Mesenchymal stem cell (in vitro differentiated cells and primary cell): ENCODE results near the gene MYL9.

Source experiments
- DNase-seq: peaks from one replicate; pipeline ENCODE4 v3.0.0-alpha.2; 2013
- H2AFZ ChIP-seq: one replicate; pipeline ENCODE4 v1.6.1; 2013; ENCODE audit warnings: low read depth, mild to moderate bottlenecking, control low read depth, inconsistent platforms, low read length, moderate library complexity
- H2AK5ac ChIP-seq: 2 replicates; pipeline ENCODE4 v1.6.1; 2013; ENCODE audit warnings: low read length, moderate library complexity, mild to moderate bottlenecking, inconsistent platforms; ENCODE audit not compliant: severe bottlenecking
- H2BK120ac ChIP-seq: one replicate; pipeline ENCODE4 v1.6.1; 2013; ENCODE audit warnings: low read depth, mild to moderate bottlenecking, inconsistent platforms, low read length, moderate library complexity
- H2BK12ac ChIP-seq, 2 experiments: one replicate each; pipeline ENCODE4 v1.6.1; 2013; ENCODE audit warnings: inconsistent platforms in 2 of 2, low read length in 2 of 2, mild to moderate bottlenecking in 2 of 2, moderate library complexity in 2 of 2, control low read depth in 1 of 2
- H2BK15ac ChIP-seq: one replicate; pipeline ENCODE4 v1.6.1; 2013; ENCODE audit warnings: mild to moderate bottlenecking, low read depth, inconsistent platforms; ENCODE audit not compliant: poor library complexity, severe bottlenecking
- H2BK5ac ChIP-seq: 2 replicates; pipeline ENCODE4 v1.6.1; 2013; ENCODE audit warnings: low read depth, mild to moderate bottlenecking, low read length, control low read depth, inconsistent platforms; ENCODE audit not compliant: poor library complexity, severe bottlenecking
- H3K14ac ChIP-seq, 2 experiments: one replicate each; pipeline ENCODE4 v1.6.1; 2013; ENCODE audit warnings: inconsistent platforms in 2 of 2, low read length in 2 of 2, control low read depth in 1 of 2, mild to moderate bottlenecking in 1 of 2, moderate library complexity in 1 of 2
- H3K18ac ChIP-seq, 2 experiments: one replicate each; pipeline ENCODE4 v1.6.1; 2013; ENCODE audit warnings: inconsistent platforms in 2 of 2, low read length in 2 of 2, control low read depth in 1 of 2, low read depth in 1 of 2, mild to moderate bottlenecking in 1 of 2
- H3K23ac ChIP-seq, 2 experiments: one replicate each; pipeline ENCODE4 v1.6.1; 2013; ENCODE audit warnings: inconsistent platforms in 2 of 2, low read length in 2 of 2, mild to moderate bottlenecking in 2 of 2, moderate library complexity in 2 of 2, control low read depth in 1 of 2
- H3K27ac ChIP-seq: 2 replicates; pipeline ENCODE4 v1.5.1; 2013; ENCODE audit warnings: mild to moderate bottlenecking, moderate library complexity, low read length, control low read depth, inconsistent platforms; ENCODE audit not compliant: poor library complexity, severe bottlenecking
- H3K27me3 ChIP-seq, 2 experiments: 2 replicates each; pipeline versions ENCODE4 v1.6.1 to v1.7.0; 2013; ENCODE audit warnings: low read length in 2 of 2, mild to moderate bottlenecking in 2 of 2, moderate library complexity in 2 of 2, control low read depth in 1 of 2, inconsistent platforms in 1 of 2; ENCODE audit not compliant: control insufficient read depth in 1 of 2, insufficient read depth in 1 of 2
- H3K36me3 ChIP-seq, 2 experiments: 2 replicates each; pipeline versions ENCODE4 v1.6.1 to v1.7.0; 2013; ENCODE audit warnings: low read length in 2 of 2, control low read depth in 1 of 2, inconsistent platforms in 1 of 2, low read depth in 1 of 2, mild to moderate bottlenecking in 1 of 2; ENCODE audit not compliant: insufficient read depth in 2 of 2, control insufficient read depth in 1 of 2
- H3K4ac ChIP-seq, 2 experiments: one replicate each; pipeline ENCODE4 v1.6.1; 2013; ENCODE audit warnings: inconsistent platforms in 2 of 2, low read length in 2 of 2, mild to moderate bottlenecking in 2 of 2, moderate library complexity in 2 of 2, control low read depth in 1 of 2, low read depth in 1 of 2
- H3K4me1 ChIP-seq: 2 replicates; pipeline ENCODE4 v1.6.1; 2013; ENCODE audit warnings: low read depth, low read length, control low read depth; ENCODE audit not compliant: control insufficient read depth, insufficient read depth
- H3K4me2 ChIP-seq: 2 replicates; pipeline ENCODE4 v1.6.1; 2013; ENCODE audit warnings: low read length, mild to moderate bottlenecking, inconsistent platforms; ENCODE audit not compliant: poor library complexity, severe bottlenecking
- H3K4me3 ChIP-seq, 2 experiments: 2 replicates each; pipeline versions ENCODE4 v1.5.1 to v1.7.0; 2013; ENCODE audit warnings: low read length in 2 of 2, mild to moderate bottlenecking in 2 of 2, control low read depth in 1 of 2, low read depth in 1 of 2; ENCODE audit not compliant: insufficient read depth in 1 of 2
- H3K79me1 ChIP-seq: replicated peaks from 2 replicates; pipeline ENCODE4 v1.6.1; 2013; ENCODE audit warnings: mild to moderate bottlenecking, control low read depth, low read length, inconsistent platforms; ENCODE audit not compliant: poor library complexity, severe bottlenecking
- H3K9ac ChIP-seq: 2 replicates; pipeline ENCODE4 v1.7.0; 2013; ENCODE audit warnings: mild to moderate bottlenecking, low read length, moderate library complexity
- H3K9me3 ChIP-seq: 2 replicates; pipeline ENCODE4 v1.7.0; 2013; ENCODE audit warnings: mild to moderate bottlenecking, low read length; ENCODE audit not compliant: control insufficient read depth
- H4K8ac ChIP-seq: one replicate; pipeline ENCODE4 v1.6.1; 2013; ENCODE audit warnings: inconsistent platforms, mild to moderate bottlenecking, low read length, moderate library complexity
- H4K91ac ChIP-seq: one replicate; pipeline ENCODE4 v1.6.1; 2013; ENCODE audit warnings: mild to moderate bottlenecking, low read length, inconsistent platforms
- WGBS: methylation state at CpG from one replicate; pipeline ENCODE4 v1.1.7; 2013; ENCODE audit warnings: mixed read lengths; 5-methylcytosine and 5-hydroxymethylcytosine counted together

Gene MYL9

DNA sequence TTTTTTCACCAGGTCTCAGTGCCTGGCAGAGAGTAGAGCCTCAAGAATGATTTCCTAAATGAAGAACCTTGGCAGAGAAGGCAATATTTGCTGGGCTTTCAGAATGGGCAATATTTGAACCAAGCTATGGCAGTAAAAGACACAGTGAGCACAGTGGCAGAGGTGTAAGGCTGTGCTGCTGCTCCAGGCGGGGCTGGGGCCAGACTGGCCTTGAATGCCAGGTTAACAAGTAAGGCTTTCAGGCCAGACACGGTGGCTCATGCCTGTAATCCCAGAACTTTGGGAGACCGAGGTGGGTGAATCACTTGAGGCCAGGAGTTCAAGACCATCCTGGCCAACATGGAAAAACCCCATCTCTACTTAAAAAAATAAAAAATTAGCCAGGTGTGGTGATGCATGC lies 8.5 kb upstream of the MYL9 start:
- no peaks in the 10 kb centered on the region for H3K27me3 ChIP-seq
- no peaks in the 10 kb centered on the region for H3K9me3 ChIP-seq
- no peak overlapping the region for H2BK5ac ChIP-seq
- H3K23ac ChIP-seq = no peak overlapping the region
- H2BK12ac ChIP-seq = no peak overlapping the region
- no peak overlapping the region for H2BK120ac ChIP-seq
- WGBS = 100% methylated on average over 3 of the region's 3 CpGs
- no peak for DNase-seq
- no peak overlapping the region for H2BK15ac ChIP-seq
- H3K4me3 ChIP-seq = no peak overlapping the region
- no peak overlapping the region for H4K91ac ChIP-seq
- H3K4me1 ChIP-seq = peaks cover 4% of the 10 kb centered on the region
- H2AFZ ChIP-seq = no peak overlapping the region
- no peak overlapping the region for H4K8ac ChIP-seq
- H3K18ac ChIP-seq = no peak overlapping the region
- no peak overlapping the region for H2AK5ac ChIP-seq
- no peak overlapping the region for H3K14ac ChIP-seq
- peaks cover 35 to 37% of the 10 kb centered on the region in 2 experiments for H3K36me3 ChIP-seq
- no peak overlapping the region for H3K4me2 ChIP-seq
- H3K27ac ChIP-seq = no peak overlapping the region
- H3K9ac ChIP-seq = no peak overlapping the region
- peaks cover 10% of the 10 kb centered on the region for H3K79me1 ChIP-seq
- H3K4ac ChIP-seq = no peak overlapping the region

DNA sequence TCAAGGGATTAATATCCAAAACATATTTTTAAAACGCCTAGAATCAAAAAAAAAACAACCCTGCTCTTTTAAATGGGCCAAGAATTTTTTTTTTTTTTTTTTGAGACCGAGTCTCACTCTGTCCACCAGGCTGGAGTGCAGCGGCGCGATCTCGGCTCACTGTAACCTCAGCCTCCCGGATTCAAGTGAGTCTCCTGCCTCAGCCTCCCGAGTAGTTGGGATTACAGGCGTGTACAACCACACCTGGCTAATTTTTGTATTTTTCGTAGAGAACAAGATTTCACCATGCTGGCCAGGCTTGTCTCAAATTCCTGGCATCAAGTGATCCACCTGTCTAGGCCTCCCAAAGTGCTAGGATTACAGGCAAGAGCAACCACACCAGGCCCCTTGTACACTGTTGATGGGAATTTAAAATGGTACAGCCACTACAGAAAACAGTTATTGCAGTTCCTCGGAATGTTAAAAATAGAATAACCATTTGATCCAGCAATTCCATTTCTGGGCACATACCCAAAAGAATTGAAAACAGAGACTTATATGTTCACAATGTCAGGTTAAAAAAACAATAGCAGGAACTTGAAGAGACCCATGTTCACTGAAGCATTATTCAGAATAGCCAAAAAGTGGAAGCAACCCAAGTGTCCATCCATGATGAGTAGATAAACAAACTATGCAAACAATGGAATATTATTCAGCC lies 3.1 kb upstream of the MYL9 start:
- Histone ChIP-seq H2AFZ (no peak overlapping the region), H3K23ac (no peak overlapping the region), H3K4me2 (no peak overlapping the region), H2BK120ac (no peak overlapping the region), H3K27me3 (no peaks in the 10 kb centered on the region), H3K9ac (no peak overlapping the region), H3K4me1 (peaks cover 22% of the 10 kb centered on the region), H3K79me1 (peaks cover 6% of the 10 kb centered on the region), H2BK12ac (no peak overlapping the region), H2BK5ac (no peak overlapping the region), H3K4ac (no peak overlapping the region), H2AK5ac (no peak overlapping the region), H3K4me3 (no peak overlapping the region), H2BK15ac (no peak overlapping the region), H4K91ac (no peak overlapping the region), H3K14ac (no peak overlapping the region), H3K27ac (no peak overlapping the region), H3K18ac (no peak overlapping the region), H3K36me3 (peaks cover 0 to 6% of the 10 kb centered on the region in 2 experiments), H3K9me3 (no peaks in the 10 kb centered on the region), H4K8ac (no peak overlapping the region)
- 97% methylated on average over 11 of the region's 11 CpGs for WGBS
- no peak for DNase-seq

DNA sequence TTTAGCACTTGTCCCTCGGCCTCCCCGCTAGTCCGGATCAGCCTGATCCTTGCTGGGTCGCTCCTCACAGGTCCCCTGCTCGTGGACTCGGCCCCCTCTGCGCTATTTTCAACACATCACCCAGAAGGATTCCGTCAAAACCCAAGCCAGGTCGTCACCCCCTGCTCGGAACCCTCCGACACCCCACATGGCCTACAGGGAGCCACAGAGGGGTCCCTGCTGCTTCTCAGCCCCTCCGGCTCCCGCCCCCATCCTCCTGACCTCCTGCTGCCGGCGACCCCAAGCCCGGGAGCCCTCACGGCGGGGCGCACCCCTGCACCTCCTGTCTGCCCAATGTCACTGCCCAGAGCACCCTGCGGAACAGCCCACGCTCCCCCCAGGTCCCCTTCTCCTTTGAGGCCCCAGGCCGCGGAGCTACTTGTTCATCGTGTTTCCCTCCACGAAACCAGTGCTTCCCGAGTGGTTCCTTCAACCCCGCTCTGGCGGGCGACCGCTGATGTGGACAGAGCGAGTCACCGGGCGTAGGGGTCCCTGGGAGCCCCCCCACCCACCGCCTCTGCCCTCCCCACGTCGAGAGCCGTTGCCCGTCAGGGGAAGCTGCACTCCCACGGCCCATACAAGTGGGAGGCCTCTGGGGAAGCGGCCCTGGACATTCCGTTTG lies 638 bp upstream of the MYL9 start:
- peak overlapping the region; percentile 98 for H3K9ac ChIP-seq
- DNase-seq = no peak
- peaks cover 6% of the 10 kb centered on the region for H3K79me1 ChIP-seq
- peak overlapping the region in 1 of 2 experiments; percentile 41 for H3K23ac ChIP-seq
- peak overlapping the region; percentile 96 for H4K91ac ChIP-seq
- H3K18ac ChIP-seq = peak overlapping the region; percentile 92 to 98
- peak overlapping the region; percentile 89 for H2BK5ac ChIP-seq
- peak overlapping the region; percentile 64 for H3K4me2 ChIP-seq
- H3K27me3 ChIP-seq = no peaks in the 10 kb centered on the region
- peaks cover 41% of the 10 kb centered on the region for H3K4me1 ChIP-seq
- peak overlapping the region; percentile 82 for H2BK120ac ChIP-seq
- H3K36me3 ChIP-seq = peaks cover 7 to 21% of the 10 kb centered on the region in 2 experiments
- H3K9me3 ChIP-seq = no peaks in the 10 kb centered on the region
- peak overlapping the region; percentile 50 to 53 for H3K4me3 ChIP-seq
- peak overlapping the region; percentile 44 for H3K27ac ChIP-seq
- peak overlapping the region; percentile 45 to 72 for H2BK12ac ChIP-seq
- peak overlapping the region; percentile 92 for H4K8ac ChIP-seq
- peak overlapping the region; percentile 95 for H2BK15ac ChIP-seq
- WGBS = 39% methylated on average over 41 of the region's 41 CpGs
- peak overlapping the region in 1 of 2 experiments; percentile 64 for H3K14ac ChIP-seq
- H2AK5ac ChIP-seq = peak overlapping the region; percentile 63
- peak overlapping the region; percentile 60 to 85 for H3K4ac ChIP-seq
- H2AFZ ChIP-seq = peak overlapping the region; percentile 62

DNA sequence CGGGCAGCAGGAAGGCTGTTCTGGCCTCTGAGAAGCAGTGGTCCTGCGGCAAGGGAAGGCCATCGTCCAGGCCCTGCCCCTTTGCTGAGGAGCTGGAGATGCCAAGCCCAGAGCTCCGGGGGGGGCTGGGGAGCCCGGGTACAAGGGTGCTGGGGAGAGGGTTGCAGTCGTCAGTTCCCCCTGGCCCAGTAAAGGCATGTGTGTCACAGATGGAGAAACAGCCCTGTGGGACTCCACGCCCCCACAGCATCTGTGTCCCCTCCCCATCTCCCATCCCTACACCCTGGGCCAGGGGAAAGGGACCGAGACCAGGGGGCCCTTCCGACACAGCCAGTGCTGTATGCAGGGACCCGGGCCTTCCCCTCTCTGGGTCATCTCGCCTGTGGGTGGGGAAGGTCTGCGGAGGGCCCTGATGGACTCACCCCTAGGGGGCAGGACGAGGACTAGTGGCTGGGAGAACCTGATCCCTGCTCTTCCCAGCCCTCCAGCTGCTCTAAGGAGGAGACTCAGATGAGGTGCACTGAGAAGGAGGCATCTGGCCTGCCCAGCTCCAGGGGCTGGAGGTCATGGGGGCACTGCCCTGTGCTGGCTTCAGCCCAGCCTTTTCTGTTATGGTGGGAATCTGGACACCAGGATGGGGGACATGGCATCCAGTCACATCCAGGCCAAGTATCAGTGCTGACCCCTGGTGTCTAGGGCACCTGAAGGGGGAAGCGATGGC lies 609 bp downstream of the MYL9 start:
- Histone ChIP-seq H3K4me2 (peak overlapping the region; percentile 58), H3K4ac (peak overlapping the region; percentile 95 to 96), H3K23ac (peak overlapping the region in 1 of 2 experiments; percentile 53), H3K9me3 (no peaks in the 10 kb centered on the region), H2AFZ (peak overlapping the region; percentile 75), H3K4me3 (peak overlapping the region; percentile 82 to 96), H3K27me3 (no peaks in the 10 kb centered on the region), H3K27ac (peak overlapping the region; percentile 90), H3K36me3 (peaks cover 18 to 33% of the 10 kb centered on the region in 2 experiments), H3K9ac (peak overlapping the region; percentile 98), H4K8ac (peak overlapping the region; percentile 94), H3K18ac (peak overlapping the region; percentile 98 to 99), H4K91ac (peak overlapping the region; percentile 97), H2BK120ac (peak overlapping the region; percentile 93), H2AK5ac (peak overlapping the region; percentile 76), H2BK5ac (peak overlapping the region; percentile 94), H3K79me1 (peaks cover 10% of the 10 kb centered on the region), H2BK15ac (peak overlapping the region; percentile 17), H3K4me1 (peaks cover 45% of the 10 kb centered on the region), H3K14ac (peak overlapping the region in 1 of 2 experiments; percentile 96), H2BK12ac (peak overlapping the region in 1 of 2 experiments; percentile 93)
- 6% methylated on average over 10 of the region's 14 CpGs for WGBS
- peak; percentile 77 for DNase-seq
